Measurements from ENCODE around the gene MAML1. TPM values are rescaled to one million over a fixed set of nuclear protein-coding genes. Genes with fewer than 3 reads are reported as not detected.

Gene MAML1
- total and polyA plus RNA-seq, 2 donors (not counting 1 experiment from before 2014, with no cell fraction given): 12.0 to 50.6 TPM

DNA sequence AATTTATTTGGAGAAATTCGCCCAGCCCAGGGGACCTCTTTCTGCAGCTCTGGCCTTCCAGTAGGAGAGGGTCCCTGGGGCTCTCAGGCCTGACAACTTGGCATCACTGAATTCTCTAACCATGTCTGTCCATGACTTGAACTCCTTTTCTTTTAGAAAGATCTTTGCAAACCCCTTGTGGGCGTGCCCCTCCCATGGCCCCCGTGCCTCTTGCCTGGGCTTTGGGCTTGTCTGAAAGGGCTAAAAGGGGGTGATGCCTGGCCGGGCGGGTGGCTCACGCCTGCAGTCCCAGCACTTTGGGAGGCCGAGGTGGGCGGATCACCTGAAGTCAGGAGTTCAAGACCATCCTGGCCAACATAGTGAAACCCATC, 84.8 kb downstream of the MAML1 start:
- 86% methylated on average over 2 of the region's 8 CpGs for WGBS (ENCODE audit: insufficient coverage)
- peaks cover 0 to 9% of the 10 kb centered on the region in 2 experiments for H3K36me3 ChIP-seq (replicated peaks in 1 of 2; ENCODE audit: control extremely low read depth in 1 of 2, control insufficient read depth in 1 of 2, extremely low read depth in 1 of 2, insufficient read depth in 2 of 2, low read length in 1 of 2)
- CTCF ChIA-PET: no interaction called here
- peak overlapping the region; percentile 59 for H3K27ac Mint-ChIP-seq
- H3K9ac ChIP-seq (ENCODE audit: low read length): peak overlapping the region; percentile 39
- H3K9me3 Mint-ChIP-seq (ENCODE audit: insufficient read depth): no peaks in the 10 kb centered on the region
- H3K27me3 Mint-ChIP-seq: no peaks in the 10 kb centered on the region
- peak overlapping the region; percentile 87 for H3K4me2 ChIP-seq (replicated peaks; ENCODE audit: low read depth, low read length, poor library complexity, severe bottlenecking)
- ATAC-seq (ENCODE audit: low read depth) (no peak), DNase-seq (no peak)
- H3K4me3 Mint-ChIP-seq: peak overlapping the region; percentile 91
- intact Hi-C loops (cut with micrococcal nuclease): loop anchor here (5.0 kb wide), 2 partner anchors 255 to 265 kb away; partner anchors contain the start of genes RNF130 and RUFY1
- no peak for TF ChIP-seq EZH2 (IDR thresholded peaks at IDR 0.05; ENCODE audit: borderline replicate concordance, insufficient read depth, low read depth, low read length, poor library complexity, severe bottlenecking)
- TF ChIP-seq, protein P1, sequence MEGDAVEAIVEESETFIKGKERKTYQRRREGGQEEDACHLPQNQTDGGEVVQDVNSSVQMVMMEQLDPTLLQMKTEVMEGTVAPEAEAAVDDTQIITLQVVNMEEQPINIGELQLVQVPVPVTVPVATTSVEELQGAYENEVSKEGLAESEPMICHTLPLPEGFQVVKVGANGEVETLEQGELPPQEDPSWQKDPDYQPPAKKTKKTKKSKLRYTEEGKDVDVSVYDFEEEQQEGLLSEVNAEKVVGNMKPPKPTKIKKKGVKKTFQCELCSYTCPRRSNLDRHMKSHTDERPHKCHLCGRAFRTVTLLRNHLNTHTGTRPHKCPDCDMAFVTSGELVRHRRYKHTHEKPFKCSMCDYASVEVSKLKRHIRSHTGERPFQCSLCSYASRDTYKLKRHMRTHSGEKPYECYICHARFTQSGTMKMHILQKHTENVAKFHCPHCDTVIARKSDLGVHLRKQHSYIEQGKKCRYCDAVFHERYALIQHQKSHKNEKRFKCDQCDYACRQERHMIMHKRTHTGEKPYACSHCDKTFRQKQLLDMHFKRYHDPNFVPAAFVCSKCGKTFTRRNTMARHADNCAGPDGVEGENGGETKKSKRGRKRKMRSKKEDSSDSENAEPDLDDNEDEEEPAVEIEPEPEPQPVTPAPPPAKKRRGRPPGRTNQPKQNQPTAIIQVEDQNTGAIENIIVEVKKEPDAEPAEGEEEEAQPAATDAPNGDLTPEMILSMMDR (IDR thresholded peaks at IDR 0.05): no peak
- H3K9me3 ChIP-seq (ENCODE audit: control extremely low read depth in 1 of 3, control insufficient read depth in 2 of 3, insufficient read depth in 1 of 3, low read length in 2 of 3): peaks cover 0 to 3% (median 0%) of the 10 kb centered on the region in 3 donors
- peak overlapping the region; percentile 75 for H2AFZ ChIP-seq (ENCODE audit: insufficient read depth, low read depth, low read length, poor library complexity, severe bottlenecking)
- POLR2A ChIA-PET: interaction anchor here (1.0 kb wide), 1 partner anchor 10 kb away, joined by 3 read pairs; no protein-coding TSS in a partner anchor
- peaks cover 0 to 6% (median 0%) of the 10 kb centered on the region in 4 experiments for H3K27me3 ChIP-seq (replicated peaks in 1 of 4; ENCODE audit: control extremely low read depth in 1 of 4, control insufficient read depth in 3 of 4, insufficient read depth in 4 of 4, low read length in 3 of 4)
- H3K27ac ChIP-seq (ENCODE audit: low read length in 2 of 2): no peak overlapping the region
- H3K4me1 Mint-ChIP-seq: peaks cover 43% of the 10 kb centered on the region
- peaks cover 39 to 48% of the 10 kb centered on the region in 2 donors for H3K4me1 ChIP-seq (ENCODE audit: control insufficient read depth in 2 of 2, insufficient read depth in 2 of 2, low read length in 2 of 2)
- peaks cover 32% of the 10 kb centered on the region for H3K79me2 ChIP-seq (ENCODE audit: control insufficient read depth, insufficient read depth, low read length)
- peaks cover 17% of the 10 kb centered on the region for H4K20me1 ChIP-seq (ENCODE audit: control insufficient read depth, insufficient read depth, low read length, poor library complexity, severe bottlenecking)
- peak overlapping the region in 4 of 5 experiments; percentile 15 to 60 (median 42) for H3K4me3 ChIP-seq (ENCODE audit: control extremely low read depth in 1 of 5, extremely low read depth in 1 of 5, insufficient read depth in 1 of 5, low read depth in 2 of 5, low read length in 4 of 5)

Data from B cell (primary cell).